ENCODE data around the gene LACRT. TPM values are rescaled to one million over a fixed set of nuclear protein-coding genes. Genes with fewer than 3 reads are reported as not detected.

Gene LACRT
- total RNA-seq, 1 donor from 2014 or later: not detected

GRCh38 chr12:54611715-54612149, 23.0 kb downstream of the LACRT start:
- no peak for TF ChIP-seq CTCF (IDR thresholded peaks at IDR 0.05; ENCODE audit: unreplicated experiment)
- no peak for DNase-seq (ENCODE audit: low spot score in 2 of 2, unreplicated experiment in 2 of 2)
- peaks cover 80% of the 10 kb centered on the region for H3K27me3 Mint-ChIP-seq (ENCODE audit: low read depth)
- no peaks in the 10 kb centered on the region for H3K36me3 Mint-ChIP-seq
- no peak overlapping the region for H3K4me3 Mint-ChIP-seq
- no peak overlapping the region for H3K27ac Mint-ChIP-seq
- no peaks in the 10 kb centered on the region for H3K4me1 Mint-ChIP-seq
- H3K9me3 Mint-ChIP-seq: no peaks in the 10 kb centered on the region

- Mint-ChIP-seq H3K36me3 (no peaks in the 10 kb centered on the region), H3K9me3 (no peaks in the 10 kb centered on the region), H3K27ac (no peak overlapping the region), H3K27me3 (ENCODE audit: low read depth) (peaks cover 52% of the 10 kb centered on the region), H3K4me1 (no peaks in the 10 kb centered on the region), H3K4me3 (no peak overlapping the region)
- no peak for DNase-seq (ENCODE audit: low spot score in 2 of 2, unreplicated experiment in 2 of 2)
- no peak for TF ChIP-seq CTCF (IDR thresholded peaks at IDR 0.05; ENCODE audit: unreplicated experiment)
Observed at GRCh38 chr12:54608769-54609168, 25.9 kb downstream of the LACRT start.

GRCh38 chr12:54608156-54608555, 26.5 kb downstream of the LACRT start:
- no peak overlapping the region for H3K4me3 Mint-ChIP-seq
- H3K4me1 Mint-ChIP-seq: no peaks in the 10 kb centered on the region
- H3K27me3 Mint-ChIP-seq (ENCODE audit: low read depth): peaks cover 46% of the 10 kb centered on the region
- no peaks in the 10 kb centered on the region for H3K36me3 Mint-ChIP-seq
- no peak overlapping the region for H3K27ac Mint-ChIP-seq
- no peak for DNase-seq (ENCODE audit: low spot score in 2 of 2, unreplicated experiment in 2 of 2)
- peaks cover under 1% of the 10 kb centered on the region for H3K9me3 Mint-ChIP-seq
- no peak for TF ChIP-seq CTCF (IDR thresholded peaks at IDR 0.05; ENCODE audit: unreplicated experiment)

GRCh38 chr12:54606556-54606955, 28.1 kb downstream of the LACRT start:
- H3K4me1 Mint-ChIP-seq: no peaks in the 10 kb centered on the region
- H3K27me3 Mint-ChIP-seq (ENCODE audit: low read depth): peaks cover 36% of the 10 kb centered on the region
- no peak for DNase-seq (ENCODE audit: low spot score in 2 of 2, unreplicated experiment in 2 of 2)
- H3K9me3 Mint-ChIP-seq: peaks cover 5% of the 10 kb centered on the region
- H3K27ac Mint-ChIP-seq: no peak overlapping the region
- no peak for TF ChIP-seq CTCF (IDR thresholded peaks at IDR 0.05; ENCODE audit: unreplicated experiment)
- no peaks in the 10 kb centered on the region for H3K36me3 Mint-ChIP-seq
- no peak overlapping the region for H3K4me3 Mint-ChIP-seq

- H3K27ac Mint-ChIP-seq: no peak overlapping the region
- no peaks in the 10 kb centered on the region for H3K36me3 Mint-ChIP-seq
- peaks cover 5% of the 10 kb centered on the region for H3K9me3 Mint-ChIP-seq
- no peaks in the 10 kb centered on the region for H3K4me1 Mint-ChIP-seq
- peaks cover 32% of the 10 kb centered on the region for H3K27me3 Mint-ChIP-seq (ENCODE audit: low read depth)
- no peak for TF ChIP-seq CTCF (IDR thresholded peaks at IDR 0.05; ENCODE audit: unreplicated experiment)
- no peak overlapping the region for H3K4me3 Mint-ChIP-seq
- DNase-seq (ENCODE audit: low spot score in 2 of 2, unreplicated experiment in 2 of 2): no peak
Observed at GRCh38 chr12:54605138-54605970, 29.3 kb downstream of the LACRT start.
